HT-29 (cell line): ENCODE measurements around the gene MRPL21. TPM values are rescaled to one million over a fixed set of nuclear protein-coding genes. Genes with fewer than 3 reads are reported as not detected.

Experiments used
- DNase-seq: peaks from one replicate; pipeline ENCODE4 v3.0.0-alpha.2; 2015; ENCODE audit warnings: low spot score
- total RNA-seq: library from RNA; depleted of rRNA; stranded (reverse); fragments of >200 nt; shearing (Covaris generic); gene quantifications from 2 replicates; pipeline ENCODE4 v1.2.3, GENCODE V29; 2014; rRNA removed

MRPL21 gene
- total RNA-seq, 1 experiment from 2014 or later: 128 TPM

DNA sequence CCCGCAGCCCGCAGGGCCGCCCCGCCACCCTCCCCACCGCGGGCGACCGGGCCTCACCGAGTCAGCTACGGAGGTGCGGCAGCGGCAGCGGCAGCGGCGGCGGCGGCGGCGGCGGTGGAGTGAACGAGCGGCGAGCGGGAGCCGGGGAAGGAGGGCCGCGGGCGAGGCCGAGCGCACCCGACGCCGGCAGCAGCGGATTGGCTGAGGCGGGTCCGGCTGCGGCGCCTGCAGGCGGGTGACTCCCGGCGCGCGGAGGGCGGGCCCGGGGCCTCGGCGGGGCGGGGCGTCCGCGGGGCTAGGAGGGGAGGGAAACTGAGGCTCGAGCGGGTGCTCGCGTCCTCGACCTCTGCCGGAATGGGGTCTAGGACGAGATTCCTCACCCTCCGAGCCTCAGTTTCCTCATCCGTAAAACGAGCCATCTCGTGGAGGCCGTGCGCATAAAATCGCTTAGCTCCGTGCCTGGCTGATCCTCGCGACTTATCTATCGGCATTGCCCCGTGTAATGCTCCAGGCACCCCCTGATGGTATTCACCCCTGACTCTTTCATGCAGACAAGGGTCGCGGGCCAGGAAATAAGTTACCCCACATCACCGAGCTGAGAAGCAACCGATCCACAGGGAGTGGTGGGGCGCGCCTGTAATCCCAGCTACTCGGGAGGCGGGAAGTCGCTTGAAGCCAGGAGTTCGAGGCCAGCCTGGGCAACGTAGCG, 61.8 kb downstream of the MRPL21 start, which contains the start of gene CPT1A:
Gene CPT1A (minus strand): TSS at position 199 of the 709 bp plus-strand sequence. CDS start 26,442 bp downstream, outside the sequence.
- DNase-seq: peak; percentile 72

Other genes with a start within 250 kb of the MRPL21 start
- not detected in 2 replicates for gene GAL, start 219.3 kb downstream of the MRPL21 start, total RNA-seq
- gene TESMIN, start 152.3 kb downstream of the MRPL21 start, total RNA-seq: 26.3 and 31.7 TPM in 2 replicates
- 25.3 and 25.4 TPM in 2 replicates for gene CPT1A, start 61.9 kb downstream of the MRPL21 start, total RNA-seq
- 20.4 and 22.0 TPM in 2 replicates for gene IGHMBP2, start 59 bp upstream of the MRPL21 start, total RNA-seq
- gene MRGPRD, start 77.2 kb upstream of the MRPL21 start, total RNA-seq: not detected in 2 replicates
- 0.05 TPM in 2 replicates for gene MRGPRF, start 109.4 kb upstream of the MRPL21 start, total RNA-seq
- gene TPCN2, start 145.1 kb upstream of the MRPL21 start, total RNA-seq: 21.9 and 25.1 TPM in 2 replicates